ENCODE data around the gene FASTK.
"Not testable (repeated sequence)": the region's sequence is repeated elsewhere in the genome, so short reads cannot be mapped to it uniquely, and the experiment has no call there.

FASTK gene

GRCh38 chr7:151034312-151035025, 46.1 kb downstream of the FASTK start:
- TF ChIP-seq, protein P1, sequence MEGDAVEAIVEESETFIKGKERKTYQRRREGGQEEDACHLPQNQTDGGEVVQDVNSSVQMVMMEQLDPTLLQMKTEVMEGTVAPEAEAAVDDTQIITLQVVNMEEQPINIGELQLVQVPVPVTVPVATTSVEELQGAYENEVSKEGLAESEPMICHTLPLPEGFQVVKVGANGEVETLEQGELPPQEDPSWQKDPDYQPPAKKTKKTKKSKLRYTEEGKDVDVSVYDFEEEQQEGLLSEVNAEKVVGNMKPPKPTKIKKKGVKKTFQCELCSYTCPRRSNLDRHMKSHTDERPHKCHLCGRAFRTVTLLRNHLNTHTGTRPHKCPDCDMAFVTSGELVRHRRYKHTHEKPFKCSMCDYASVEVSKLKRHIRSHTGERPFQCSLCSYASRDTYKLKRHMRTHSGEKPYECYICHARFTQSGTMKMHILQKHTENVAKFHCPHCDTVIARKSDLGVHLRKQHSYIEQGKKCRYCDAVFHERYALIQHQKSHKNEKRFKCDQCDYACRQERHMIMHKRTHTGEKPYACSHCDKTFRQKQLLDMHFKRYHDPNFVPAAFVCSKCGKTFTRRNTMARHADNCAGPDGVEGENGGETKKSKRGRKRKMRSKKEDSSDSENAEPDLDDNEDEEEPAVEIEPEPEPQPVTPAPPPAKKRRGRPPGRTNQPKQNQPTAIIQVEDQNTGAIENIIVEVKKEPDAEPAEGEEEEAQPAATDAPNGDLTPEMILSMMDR (IDR thresholded peaks at IDR 0.05; ENCODE audit: borderline replicate concordance, control extremely low read depth, extremely low read depth, insufficient read depth, missing control alignments) = no peak
- in situ Hi-C loops (cut with MboI; ENCODE audit: low sequenced_read_pairs, unreplicated experiment) = no loop called here
- no peak for DNase-seq (ENCODE audit: low spot score)

GRCh38 chr7:151033864-151034249, 46.8 kb downstream of the FASTK start:
- in situ Hi-C loops (cut with MboI; ENCODE audit: low sequenced_read_pairs, unreplicated experiment) = no loop called here
- TF ChIP-seq, protein P1 (IDR thresholded peaks at IDR 0.05; ENCODE audit: borderline replicate concordance, control extremely low read depth, extremely low read depth, insufficient read depth, missing control alignments) = no peak
- DNase-seq (ENCODE audit: low spot score) = no peak

GRCh38 chr7:151032936-151033863, 47.4 kb downstream of the FASTK start:
- DNase-seq (ENCODE audit: low spot score) = no peak
- in situ Hi-C loops (cut with MboI; ENCODE audit: low sequenced_read_pairs, unreplicated experiment) = no loop called here
- TF ChIP-seq, protein P1 (IDR thresholded peaks at IDR 0.05; ENCODE audit: borderline replicate concordance, control extremely low read depth, extremely low read depth, insufficient read depth, missing control alignments) = no peak

- in situ Hi-C loops (cut with MboI; ENCODE audit: low sequenced_read_pairs, unreplicated experiment) = no loop called here
These were observed 49.6 kb downstream of the FASTK start for GRCh38 chr7:151031011-151031410.

GRCh38 chr7:151028948-151029501, 51.6 kb downstream of the FASTK start:
- TF ChIP-seq, protein P1 (IDR thresholded peaks at IDR 0.05; ENCODE audit: borderline replicate concordance, control extremely low read depth, extremely low read depth, insufficient read depth, missing control alignments) = no peak
- DNase-seq (ENCODE audit: low spot score) = no peak
- in situ Hi-C loops (cut with MboI; ENCODE audit: low sequenced_read_pairs, unreplicated experiment) = no loop called here

More at GRCh38 chr7:151031011-151031410, 49.6 kb downstream of the FASTK start:
- TF ChIP-seq, protein P1 (IDR thresholded peaks at IDR 0.05; ENCODE audit: borderline replicate concordance, control extremely low read depth, extremely low read depth, insufficient read depth, missing control alignments) = no peak
- no peak for DNase-seq (ENCODE audit: low spot score)

DNA sequence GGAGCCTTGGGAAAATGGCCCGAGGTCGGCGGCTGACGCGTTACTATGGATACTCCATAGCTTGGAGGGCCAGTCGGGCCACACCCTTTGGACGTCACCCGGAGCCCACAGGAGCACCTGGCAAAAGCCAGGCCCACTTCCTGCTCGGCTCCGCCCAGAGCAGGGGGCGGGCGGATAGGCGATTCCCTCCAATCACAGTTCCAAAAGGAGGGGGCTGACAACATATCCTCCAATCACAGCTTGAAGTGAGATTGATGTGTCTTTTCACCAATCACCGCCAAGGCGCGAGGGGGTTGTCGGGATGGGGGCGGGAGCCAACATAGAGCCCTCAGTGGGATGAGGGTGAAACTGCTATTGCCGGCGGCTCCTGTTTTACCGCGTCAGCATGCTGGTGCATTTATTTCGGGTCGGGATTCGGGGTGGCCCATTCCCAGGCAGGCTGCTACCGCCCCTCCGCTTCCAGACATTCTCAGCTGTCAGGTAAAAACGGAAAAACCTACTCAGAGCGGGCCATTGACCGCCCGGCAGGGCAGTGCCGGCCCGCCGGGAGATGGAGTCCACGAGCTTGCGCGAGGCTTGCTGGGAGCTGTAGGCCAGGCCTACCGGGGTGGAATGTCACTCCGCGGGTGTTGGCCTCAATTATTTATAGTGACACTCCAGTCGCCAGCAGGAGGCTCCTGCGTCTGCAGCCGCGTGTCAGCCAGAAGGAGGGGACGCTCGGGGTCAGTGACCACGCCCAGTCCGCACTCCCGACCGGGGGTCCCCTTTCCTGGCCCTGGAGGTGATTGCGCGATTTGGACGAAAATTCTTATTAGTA, 52.3 kb downstream of the FASTK start, which contains the start of gene ABCB8:
Gene ABCB8 (plus strand): TSS at position 320 of the 817 bp plus-strand sequence. CDS start 66 bp downstream, at position 386.
- DNase-seq (ENCODE audit: low spot score) = peak; percentile 100
- in situ Hi-C loops (cut with MboI; ENCODE audit: low sequenced_read_pairs, unreplicated experiment) = no loop called here
- TF ChIP-seq, protein P1 (IDR thresholded peaks at IDR 0.05; ENCODE audit: borderline replicate concordance, control extremely low read depth, extremely low read depth, insufficient read depth, missing control alignments) = peak; percentile 10

- in situ Hi-C loops (cut with MboI; ENCODE audit: low sequenced_read_pairs, unreplicated experiment); DNase-seq (ENCODE audit: low spot score): not testable (repeated sequence)
These were observed 52.9 kb downstream of the FASTK start for GRCh38 chr7:151027728-151028130.

- in situ Hi-C loops (cut with MboI; ENCODE audit: low sequenced_read_pairs, unreplicated experiment); DNase-seq (ENCODE audit: low spot score): not testable (repeated sequence)
These were observed 53.6 kb downstream of the FASTK start for GRCh38 chr7:151026771-151027727.

Data from GM13976 (cell line).